Activated naive CD8-positive, alpha-beta T cell treated with anti-CD3 and anti-CD28 coated beads for 36 hours (primary cell): Measurements from ENCODE around the gene OR9G4. TPM values are rescaled to one million over a fixed set of nuclear protein-coding genes. Genes with fewer than 3 reads are reported as not detected.

Experiments
- DNase-seq: peaks from one replicate; pipeline ENCODE4 v3.0.0; 2021
- H3K27ac Mint-ChIP-seq: one replicate; pipeline ENCODE4 v1.8.0; 2022; ENCODE audit warnings: mild to moderate bottlenecking, moderate library complexity, mixed read lengths
- H3K27me3 Mint-ChIP-seq: one replicate; pipeline ENCODE4 v1.8.0; 2022; ENCODE audit warnings: mild to moderate bottlenecking, mixed read lengths
- H3K36me3 Mint-ChIP-seq: one replicate; pipeline ENCODE4 v1.8.0; 2021; ENCODE audit warnings: mild to moderate bottlenecking, mixed read lengths
- H3K4me1 Mint-ChIP-seq: one replicate; pipeline ENCODE4 v1.8.0; 2021; ENCODE audit warnings: mixed read lengths
- H3K4me3 Mint-ChIP-seq: one replicate; pipeline ENCODE4 v1.8.0; 2022; ENCODE audit warnings: mild to moderate bottlenecking, moderate library complexity, mixed read lengths
- H3K9me3 Mint-ChIP-seq: one replicate; pipeline ENCODE4 v1.8.0; 2022; ENCODE audit warnings: mixed read lengths
- total RNA-seq, 2 experiments: library from RNA; stranded (reverse); gene quantifications; one replicate each; pipeline ENCODE4 v1.2.3, GENCODE V29; 2021

The OR9G4 gene
- not detected for total RNA-seq

DNA sequence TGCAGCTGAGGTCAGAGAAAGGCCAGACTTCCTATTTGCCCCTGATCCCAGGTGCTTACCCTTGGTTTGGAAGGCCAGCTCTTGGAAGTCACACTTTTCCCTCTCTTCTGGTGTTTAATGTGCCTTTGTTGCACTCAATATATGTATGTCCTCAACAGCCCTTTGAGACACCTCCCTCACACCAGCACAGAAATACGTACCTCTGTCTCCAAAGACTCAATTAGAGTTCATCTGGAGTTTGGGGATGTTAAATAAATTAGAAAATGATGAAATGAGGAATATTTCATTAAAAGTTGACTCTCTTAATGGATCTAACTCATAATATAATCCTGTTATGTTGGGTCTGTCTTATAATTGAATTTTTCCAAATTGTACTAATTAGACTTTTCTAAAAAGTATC lies at the start of gene OR9G4:
TSS of gene OR9G4 (minus strand) at position 101 of the 400 bp plus-strand sequence. CDS start 4,931 bp downstream, outside the sequence.
- no peak for DNase-seq
- Mint-ChIP-seq H3K4me1 (no peaks in the 10 kb centered on the region), H3K4me3 (no peak within 1 kb of the TSS), H3K27me3 (no peaks in the 10 kb centered on the region), H3K9me3 (no peaks in the 10 kb centered on the region), H3K27ac (no peak within 1 kb of the TSS), H3K36me3 (no peaks in the 10 kb centered on the region)

DNA sequence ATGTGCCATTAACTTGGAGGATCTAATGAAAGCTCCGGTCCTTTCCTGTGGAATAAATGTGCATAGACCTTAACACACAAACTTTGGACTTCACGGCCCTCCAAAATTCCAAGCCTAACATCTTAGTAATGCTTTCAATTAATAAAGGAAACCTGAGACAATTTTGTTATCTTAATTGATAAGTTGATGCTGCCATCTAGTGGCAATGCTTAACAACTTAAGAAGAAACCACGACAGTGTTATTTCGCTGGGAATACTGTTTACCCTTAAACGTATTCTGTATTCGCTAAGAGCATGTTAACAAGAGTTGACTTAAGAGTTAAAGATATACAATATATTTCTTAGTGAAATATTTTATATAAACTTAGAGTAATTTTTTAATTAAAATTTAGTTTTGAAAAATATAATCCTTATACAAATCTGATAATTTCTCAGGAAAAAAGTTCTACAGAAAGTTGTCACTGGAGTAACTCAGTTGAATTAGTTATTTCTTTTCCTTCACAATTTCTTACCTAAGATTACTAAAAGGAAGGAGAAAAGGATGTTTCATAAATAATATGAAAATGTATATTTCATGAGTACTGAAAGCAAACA lies 35.0 kb upstream of the OR9G4 start:
- H3K4me1 Mint-ChIP-seq: no peaks in the 10 kb centered on the region
- H3K36me3 Mint-ChIP-seq: no peaks in the 10 kb centered on the region
- H3K4me3 Mint-ChIP-seq: no peak overlapping the region

DNA sequence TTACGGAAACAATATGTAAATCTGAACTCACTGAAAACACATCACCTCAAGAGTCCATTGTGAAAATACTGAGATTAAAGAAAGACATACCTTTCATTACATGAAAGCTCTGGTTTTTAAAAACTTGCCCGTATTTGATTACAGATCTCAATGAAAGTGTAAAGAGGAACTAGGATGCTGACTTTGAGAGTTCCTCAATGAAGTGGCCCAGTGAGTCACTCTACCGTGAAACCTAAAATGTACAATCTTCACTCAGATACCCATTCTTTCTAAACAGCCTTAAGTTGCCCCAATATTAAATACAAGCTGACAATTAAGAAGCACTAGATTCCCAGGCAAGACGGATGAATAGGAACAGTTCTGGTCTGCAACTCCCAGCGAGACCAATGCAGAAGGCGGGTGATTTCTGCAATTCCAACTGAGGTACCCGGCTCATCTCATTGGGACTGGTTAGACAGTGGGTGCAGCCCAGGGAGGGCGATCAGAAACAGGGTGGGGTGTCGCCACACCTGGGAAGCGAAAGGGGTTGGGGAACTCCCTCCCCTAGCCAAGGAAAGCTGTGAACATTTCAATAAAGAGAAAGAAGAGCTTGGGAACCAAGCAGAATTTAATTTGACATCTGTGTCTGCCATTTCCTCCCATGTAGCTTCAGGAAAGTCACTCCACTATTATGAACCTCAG lies 33.8 kb upstream of the OR9G4 start:
- Mint-ChIP-seq H3K27ac (no peak overlapping the region), H3K9me3 (no peaks in the 10 kb centered on the region), H3K27me3 (no peaks in the 10 kb centered on the region), H3K4me1 (no peaks in the 10 kb centered on the region), H3K36me3 (no peaks in the 10 kb centered on the region), H3K4me3 (no peak overlapping the region)
- DNase-seq: no peak

More for the DNA sequence above, 35.0 kb upstream of the OR9G4 start:
- Mint-ChIP-seq H3K27me3 (no peaks in the 10 kb centered on the region), H3K27ac (no peak overlapping the region), H3K9me3 (no peaks in the 10 kb centered on the region)
- no peak for DNase-seq

DNA sequence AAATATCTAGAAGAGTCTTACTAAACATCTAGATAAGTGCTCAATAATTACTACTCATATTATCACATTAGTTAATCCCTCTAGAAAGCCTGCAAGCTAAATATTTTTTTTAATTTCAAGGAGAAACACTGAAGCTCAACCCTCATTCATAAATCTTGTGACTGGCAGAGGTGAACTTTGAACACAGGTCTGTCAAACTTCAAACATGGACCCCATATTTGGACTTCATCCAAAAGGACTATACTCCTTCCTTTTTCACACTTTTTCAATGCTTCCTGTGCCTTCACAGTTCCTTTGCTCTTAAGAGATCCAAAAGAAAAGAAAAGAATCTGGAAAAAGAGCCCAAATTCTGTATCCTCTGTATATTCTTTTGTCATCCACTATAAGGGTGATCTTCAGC lies 28.3 kb upstream of the OR9G4 start:
- no peaks in the 10 kb centered on the region for H3K4me1 Mint-ChIP-seq
- no peaks in the 10 kb centered on the region for H3K9me3 Mint-ChIP-seq
- no peaks in the 10 kb centered on the region for H3K27me3 Mint-ChIP-seq
- DNase-seq: no peak
- H3K4me3 Mint-ChIP-seq: no peak overlapping the region
- no peaks in the 10 kb centered on the region for H3K36me3 Mint-ChIP-seq
- no peak overlapping the region for H3K27ac Mint-ChIP-seq

DNA sequence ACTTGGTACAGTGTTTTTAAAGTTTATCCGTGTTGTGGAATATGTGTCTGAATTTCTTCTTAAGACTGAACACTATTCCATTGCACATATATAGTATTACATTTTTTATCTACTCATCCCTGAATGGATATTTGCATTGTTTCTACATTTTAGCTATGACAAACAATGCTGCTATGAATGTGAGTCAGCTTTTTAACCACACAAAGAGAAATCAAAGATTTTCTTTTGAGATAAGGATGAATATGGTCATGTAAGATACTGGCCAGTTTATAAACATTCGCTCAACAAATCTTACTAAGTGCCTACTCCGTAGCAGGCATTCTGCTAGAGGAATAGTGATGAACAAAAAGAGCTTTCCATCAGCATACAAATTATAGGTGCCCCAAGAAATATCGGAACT lies 16.5 kb upstream of the OR9G4 start:
- Mint-ChIP-seq H3K36me3 (no peaks in the 10 kb centered on the region), H3K4me1 (no peaks in the 10 kb centered on the region), H3K4me3 (no peak overlapping the region), H3K27ac (no peak overlapping the region), H3K27me3 (peaks cover 3% of the 10 kb centered on the region), H3K9me3 (no peaks in the 10 kb centered on the region)
- DNase-seq: no peak

DNA sequence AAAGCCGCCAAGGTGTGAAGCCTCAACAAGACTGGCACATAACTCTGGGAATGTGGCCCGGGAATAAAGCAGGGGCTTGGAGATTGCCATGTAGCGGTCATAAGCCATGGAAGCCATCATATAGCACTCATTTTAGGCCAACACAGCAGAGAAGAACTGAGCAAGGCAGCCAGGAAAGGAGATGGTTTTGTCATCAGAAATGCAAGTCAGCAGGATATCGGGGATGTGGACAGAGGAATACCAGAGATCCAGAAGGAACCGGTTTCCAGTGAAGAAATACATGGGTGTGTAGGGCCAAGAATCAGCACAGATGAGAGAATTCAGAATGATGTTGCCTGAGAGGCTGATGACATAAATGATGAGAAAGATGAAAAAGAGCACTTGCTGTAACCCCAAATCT lies 3.0 kb upstream of the OR9G4 start:
- Mint-ChIP-seq H3K36me3 (no peaks in the 10 kb centered on the region), H3K27me3 (no peaks in the 10 kb centered on the region), H3K27ac (no peak overlapping the region), H3K4me1 (no peaks in the 10 kb centered on the region), H3K9me3 (no peaks in the 10 kb centered on the region), H3K4me3 (no peak overlapping the region)
- no peak for DNase-seq

DNA sequence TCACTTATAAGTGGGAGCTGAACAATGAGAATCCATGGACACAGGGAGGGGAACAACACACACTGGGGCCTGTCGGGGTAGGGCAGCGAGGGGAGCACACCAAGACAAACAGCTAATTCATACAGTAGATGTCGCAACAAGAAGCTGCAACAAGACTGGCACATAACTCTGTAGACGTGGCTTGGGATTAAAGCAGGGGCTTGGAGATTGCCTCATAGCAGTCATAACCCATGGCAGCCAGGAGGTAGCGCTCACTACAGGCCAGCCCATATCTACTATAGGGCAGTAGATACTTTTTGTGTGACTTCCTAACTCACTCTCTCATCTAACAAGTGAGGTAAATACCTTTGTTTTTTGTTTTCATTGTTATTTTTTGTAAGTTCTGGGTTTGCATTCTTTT lies 1.7 kb upstream of the OR9G4 start:
- no peak for DNase-seq
- Mint-ChIP-seq H3K4me1 (no peaks in the 10 kb centered on the region), H3K36me3 (no peaks in the 10 kb centered on the region), H3K9me3 (no peaks in the 10 kb centered on the region), H3K27ac (no peak overlapping the region), H3K27me3 (no peaks in the 10 kb centered on the region), H3K4me3 (no peak overlapping the region)

DNA sequence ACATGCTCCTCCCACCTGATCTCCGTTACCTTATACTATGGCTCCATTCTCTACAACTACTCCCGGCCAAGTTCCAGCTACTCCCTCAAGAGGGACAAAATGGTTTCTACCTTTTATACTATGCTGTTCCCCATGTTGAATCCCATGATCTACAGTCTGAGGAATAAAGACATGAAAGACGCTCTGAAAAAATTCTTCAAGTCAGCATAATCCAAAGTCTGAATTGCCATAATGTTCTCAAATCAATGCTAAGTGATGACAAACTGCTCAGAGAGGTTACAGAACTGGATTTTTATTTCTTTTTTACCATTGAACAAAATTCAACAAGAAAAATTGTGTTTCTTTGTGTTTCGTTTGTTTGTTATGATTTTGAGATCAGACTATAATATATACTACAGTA lies 7.6 kb downstream of the OR9G4 start:
- Mint-ChIP-seq H3K36me3 (no peaks in the 10 kb centered on the region), H3K27ac (no peak overlapping the region), H3K4me3 (no peak overlapping the region), H3K27me3 (no peaks in the 10 kb centered on the region), H3K9me3 (peaks cover 3% of the 10 kb centered on the region), H3K4me1 (no peaks in the 10 kb centered on the region)
- no peak for DNase-seq

DNA sequence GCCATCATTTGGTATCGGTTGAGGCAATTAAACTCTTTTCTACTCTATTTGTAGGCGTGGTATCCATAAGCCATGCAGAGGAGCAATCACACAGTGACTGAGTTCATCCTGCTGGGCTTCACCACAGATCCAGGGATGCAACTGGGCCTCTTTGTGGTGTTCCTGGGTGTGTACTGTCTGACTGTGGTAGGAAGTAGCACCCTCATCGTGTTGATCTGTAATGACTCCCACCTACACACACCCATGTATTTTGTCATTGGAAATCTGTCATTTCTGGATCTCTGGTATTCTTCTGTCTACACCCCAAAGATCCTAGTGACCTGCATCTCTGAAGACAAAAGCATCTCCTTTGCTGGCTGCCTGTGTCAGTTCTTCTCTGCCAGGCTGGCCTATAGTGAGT lies 8.4 kb downstream of the OR9G4 start:
- Mint-ChIP-seq H3K36me3 (no peaks in the 10 kb centered on the region), H3K27me3 (no peaks in the 10 kb centered on the region), H3K9me3 (peaks cover 3% of the 10 kb centered on the region), H3K4me1 (no peaks in the 10 kb centered on the region), H3K4me3 (no peak overlapping the region), H3K27ac (no peak overlapping the region)
- DNase-seq: no peak

DNA sequence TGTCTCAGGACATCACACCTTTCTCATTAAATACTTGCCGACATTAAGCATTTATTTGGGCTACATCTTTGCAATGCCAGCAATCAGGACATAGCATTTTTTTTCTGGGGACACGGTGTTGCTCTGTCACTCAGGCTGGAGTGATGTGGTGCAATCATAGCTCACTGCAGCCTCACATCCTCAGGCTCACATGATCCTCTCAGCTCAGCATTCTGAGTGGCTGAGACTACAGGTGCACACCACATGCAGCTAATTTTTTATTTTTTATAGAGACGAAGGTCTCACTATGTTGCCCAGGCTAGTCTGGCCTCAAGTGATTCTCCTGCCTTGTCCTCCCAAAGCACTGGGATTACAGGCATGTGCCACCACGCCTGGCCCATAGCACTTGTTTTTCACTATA lies 28.0 kb downstream of the OR9G4 start:
- Mint-ChIP-seq H3K4me1 (no peaks in the 10 kb centered on the region), H3K4me3 (no peak overlapping the region), H3K27me3 (no peaks in the 10 kb centered on the region), H3K36me3 (no peaks in the 10 kb centered on the region), H3K9me3 (no peaks in the 10 kb centered on the region), H3K27ac (no peak overlapping the region)
- DNase-seq: no peak

DNA sequence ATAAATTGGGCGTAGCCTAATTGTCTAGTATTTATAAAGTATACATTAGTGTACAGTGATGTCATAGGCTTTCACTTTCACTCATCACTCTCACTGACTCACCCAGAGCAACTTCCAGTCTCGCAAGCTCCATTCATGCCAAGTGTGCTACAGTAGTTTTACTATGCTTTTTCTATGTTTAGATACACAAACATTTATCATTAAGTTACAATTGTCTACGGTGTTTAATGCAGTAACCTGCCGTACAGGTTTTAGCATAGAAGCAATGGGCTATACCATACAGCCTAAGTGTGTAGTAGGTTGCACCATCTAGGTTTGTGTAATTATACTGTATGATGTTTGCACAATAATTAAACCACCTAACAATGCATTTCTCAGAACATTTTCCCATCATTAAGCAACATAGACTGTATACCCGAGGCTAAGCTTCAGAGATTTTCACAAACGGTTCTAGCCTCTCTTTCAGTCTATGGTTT lies 32.1 kb downstream of the OR9G4 start:
- Mint-ChIP-seq H3K4me1 (no peaks in the 10 kb centered on the region), H3K4me3 (no peak overlapping the region), H3K9me3 (no peaks in the 10 kb centered on the region), H3K36me3 (no peaks in the 10 kb centered on the region), H3K27me3 (no peaks in the 10 kb centered on the region), H3K27ac (no peak overlapping the region)
- DNase-seq: no peak

DNA sequence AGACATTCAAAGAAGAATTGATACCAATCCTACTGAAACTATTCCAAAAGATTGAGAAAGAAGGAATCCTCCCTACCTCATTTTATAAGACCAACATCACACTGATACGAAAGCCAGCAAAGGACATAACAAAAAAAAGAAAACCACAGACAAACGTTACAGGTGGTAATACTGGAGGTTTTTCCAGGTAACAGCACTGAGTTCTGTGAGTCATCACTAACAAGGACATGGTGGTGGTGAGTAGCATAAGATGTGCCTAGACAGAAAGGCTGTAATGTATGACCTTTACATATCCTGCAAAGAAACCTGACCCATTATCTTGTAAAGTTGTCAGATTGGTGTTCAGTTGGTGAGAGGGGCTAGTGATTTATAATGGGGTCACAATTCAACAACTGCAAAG lies 34.3 kb downstream of the OR9G4 start:
- Mint-ChIP-seq H3K36me3 (no peaks in the 10 kb centered on the region), H3K4me1 (no peaks in the 10 kb centered on the region), H3K27ac (no peak overlapping the region), H3K27me3 (no peaks in the 10 kb centered on the region), H3K4me3 (no peak overlapping the region), H3K9me3 (peaks cover 3% of the 10 kb centered on the region)
- no peak for DNase-seq

DNA sequence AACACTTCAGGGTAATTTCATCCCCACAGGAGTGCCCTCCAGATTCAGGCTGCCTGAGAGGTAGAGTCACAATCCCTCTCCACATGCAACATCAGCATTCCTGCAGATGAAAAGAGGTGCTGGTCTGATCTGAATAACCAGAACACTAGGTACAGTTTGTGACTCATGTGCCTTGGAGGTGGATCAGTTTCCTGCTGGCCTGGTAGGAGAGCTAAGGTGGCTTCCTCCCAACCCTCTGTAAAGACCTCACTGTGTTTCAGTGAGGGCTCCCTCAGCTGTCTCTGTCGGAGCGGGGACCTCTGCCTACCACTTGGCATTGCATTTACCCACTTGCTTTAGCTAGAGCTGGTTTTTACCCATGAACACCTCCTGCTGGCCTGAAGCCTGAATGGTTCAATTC lies 42.0 kb downstream of the OR9G4 start:
- no peaks in the 10 kb centered on the region for H3K4me1 Mint-ChIP-seq
- no peaks in the 10 kb centered on the region for H3K27me3 Mint-ChIP-seq
- H3K27ac Mint-ChIP-seq: no peak overlapping the region
- no peaks in the 10 kb centered on the region for H3K36me3 Mint-ChIP-seq
- no peak for DNase-seq
- no peak overlapping the region for H3K4me3 Mint-ChIP-seq
- peaks cover 10% of the 10 kb centered on the region for H3K9me3 Mint-ChIP-seq

DNA sequence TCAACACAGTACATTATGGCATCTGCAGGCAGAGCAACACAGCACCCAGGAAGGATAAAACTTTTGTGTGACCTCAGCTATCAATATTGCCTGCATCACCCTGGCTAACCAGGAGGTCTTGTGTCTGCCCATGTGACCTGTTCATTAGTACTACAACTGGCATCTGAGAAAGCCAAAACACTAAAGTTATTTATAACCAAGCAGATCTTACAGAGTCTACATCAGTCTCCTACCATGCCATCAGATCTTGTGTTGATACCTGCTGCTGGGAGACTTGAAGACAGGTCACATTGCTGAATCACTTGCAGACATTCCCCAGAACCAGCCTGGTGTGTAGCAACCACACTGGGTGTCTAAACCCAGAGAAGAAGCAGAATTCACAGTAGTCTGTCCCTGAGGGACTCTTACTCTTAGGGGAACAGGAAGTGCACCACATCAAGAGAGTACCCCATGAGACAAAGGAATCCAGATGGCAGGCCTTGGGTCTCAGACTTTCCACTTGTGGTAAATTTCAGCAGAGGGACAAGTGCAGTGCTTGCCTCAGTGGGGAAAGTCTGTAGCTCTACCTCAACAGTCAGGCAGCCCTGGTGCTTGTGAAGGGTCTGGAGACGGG lies 42.6 kb downstream of the OR9G4 start:
- Mint-ChIP-seq H3K4me3 (no peak overlapping the region), H3K27ac (no peak overlapping the region), H3K36me3 (no peaks in the 10 kb centered on the region), H3K9me3 (peaks cover 9% of the 10 kb centered on the region), H3K4me1 (no peaks in the 10 kb centered on the region), H3K27me3 (no peaks in the 10 kb centered on the region)
- no peak for DNase-seq

DNA sequence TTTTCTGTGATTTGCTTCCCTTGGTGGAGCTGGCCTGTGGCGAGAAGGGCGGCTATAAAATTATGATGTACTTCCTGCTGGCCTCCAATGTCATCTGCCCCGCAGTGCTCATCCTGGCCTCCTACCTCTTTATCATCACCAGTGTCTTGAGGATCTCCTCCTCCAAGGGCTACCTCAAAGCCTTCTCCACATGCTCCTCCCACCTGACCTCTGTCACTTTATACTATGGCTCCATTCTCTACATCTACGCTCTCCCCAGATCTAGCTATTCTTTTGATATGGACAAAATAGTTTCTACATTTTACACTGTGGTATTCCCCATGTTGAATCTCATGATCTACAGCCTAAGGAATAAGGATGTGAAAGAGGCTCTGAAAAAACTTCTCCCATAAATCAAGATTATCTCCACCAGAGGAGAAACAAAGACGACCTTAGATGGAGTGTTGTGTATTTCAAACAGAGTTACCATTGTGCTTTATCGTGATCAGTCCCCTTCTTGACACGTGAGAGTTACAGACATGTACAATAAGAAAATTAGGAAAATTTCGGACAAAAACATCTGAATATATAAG lies 47.5 kb downstream of the OR9G4 start:
- no peak overlapping the region for H3K27ac Mint-ChIP-seq
- peaks cover 2% of the 10 kb centered on the region for H3K9me3 Mint-ChIP-seq
- H3K27me3 Mint-ChIP-seq: no peaks in the 10 kb centered on the region
- DNase-seq: no peak
- H3K4me3 Mint-ChIP-seq: no peak overlapping the region
- H3K36me3 Mint-ChIP-seq: no peaks in the 10 kb centered on the region
- no peaks in the 10 kb centered on the region for H3K4me1 Mint-ChIP-seq
